Effector CD8-positive, alpha-beta T cell (primary cell): ENCODE measurements around the gene GARIN1A.

Source experiments
- DNase-seq: peaks from one replicate; lab custom pipeline; 2025; lab: John Stamatoyannopoulos, UW

GARIN1A gene

DNA sequence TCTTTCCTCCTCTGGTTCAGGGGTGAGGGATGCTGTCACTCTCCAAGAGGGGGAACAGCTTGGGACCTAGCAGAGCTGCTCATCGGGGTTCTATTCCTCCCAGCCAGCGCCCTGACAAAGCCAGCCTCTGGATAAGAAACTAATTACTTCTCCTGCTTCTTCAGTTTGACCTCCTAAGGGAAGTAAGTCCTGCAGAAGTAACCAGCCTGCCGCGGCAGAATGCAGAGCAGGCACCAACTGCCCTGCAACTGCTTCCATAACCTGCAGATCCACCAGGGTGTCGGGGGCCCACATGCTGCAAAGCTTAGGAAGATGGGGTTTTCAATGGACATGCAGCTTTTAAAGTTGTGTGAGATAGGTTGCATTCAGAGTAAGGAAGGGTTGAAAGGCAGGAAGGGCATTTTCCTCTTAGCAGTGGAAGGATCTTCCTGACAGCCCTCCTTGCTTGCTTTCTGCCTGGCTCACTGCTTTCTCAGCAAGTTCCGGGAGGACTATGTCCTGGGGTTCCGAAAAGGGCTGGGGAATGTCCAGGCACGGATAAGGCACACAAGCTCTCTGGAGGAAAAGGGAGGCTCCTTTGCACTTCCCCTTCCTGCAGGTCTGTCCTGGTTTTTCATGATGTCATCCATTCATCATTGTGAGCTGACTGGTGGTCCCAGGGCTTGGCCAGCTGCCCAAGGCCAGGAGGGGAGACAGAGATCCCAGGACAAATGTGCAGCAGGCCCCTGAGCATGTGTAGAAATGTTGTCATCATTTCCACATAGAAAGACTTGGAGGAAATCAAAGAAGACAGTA lies 42.8 kb downstream of the GARIN1A start:
- no peak for DNase-seq

- no peak for DNase-seq
Measured at GRCh38 chr7:128718967-128719642, 47.0 kb downstream of the GARIN1A start.

GRCh38 chr7:128721376-128721775 lies 49.3 kb downstream of the GARIN1A start:
- no peak for DNase-seq
